ENCODE data around the gene KLHL18.
"Not testable (repeated sequence)": the region's sequence is repeated elsewhere in the genome, so short reads cannot be mapped to it uniquely, and the experiment has no call there.

The KLHL18 gene

DNA sequence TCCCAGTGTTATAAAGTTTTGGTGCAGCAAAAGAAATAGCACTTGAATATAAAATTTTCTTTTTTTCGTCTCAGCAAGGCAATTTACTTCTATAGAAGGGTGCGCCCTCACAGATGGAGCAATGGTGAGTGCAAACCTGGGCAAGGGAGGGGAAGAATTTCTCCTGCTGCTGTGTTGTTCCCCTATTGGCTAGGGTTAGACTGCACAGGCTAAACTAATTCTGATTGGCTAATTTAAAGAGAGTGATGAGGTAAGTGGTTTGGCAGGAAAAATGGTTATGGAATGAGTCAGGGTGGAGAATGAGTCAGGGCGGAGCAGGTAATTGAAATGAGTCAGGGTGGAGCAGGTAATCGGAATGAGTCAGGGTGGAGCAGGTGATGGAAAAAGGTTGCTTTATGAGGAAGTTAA, 77.4 kb downstream of the KLHL18 start:
- H3K9ac ChIP-seq (ENCODE audit: low read length); H3K4me1 ChIP-seq (ENCODE audit: control insufficient read depth, insufficient read depth, low read length); H3K36me3 ChIP-seq (ENCODE audit: control insufficient read depth, insufficient read depth, low read length); H3K27me3 ChIP-seq (ENCODE audit: control insufficient read depth, insufficient read depth, low read length); H3K27ac ChIP-seq (ENCODE audit: low read depth, low read length); H3K4me3 ChIP-seq (ENCODE audit: low read length): not testable (repeated sequence)

DNA sequence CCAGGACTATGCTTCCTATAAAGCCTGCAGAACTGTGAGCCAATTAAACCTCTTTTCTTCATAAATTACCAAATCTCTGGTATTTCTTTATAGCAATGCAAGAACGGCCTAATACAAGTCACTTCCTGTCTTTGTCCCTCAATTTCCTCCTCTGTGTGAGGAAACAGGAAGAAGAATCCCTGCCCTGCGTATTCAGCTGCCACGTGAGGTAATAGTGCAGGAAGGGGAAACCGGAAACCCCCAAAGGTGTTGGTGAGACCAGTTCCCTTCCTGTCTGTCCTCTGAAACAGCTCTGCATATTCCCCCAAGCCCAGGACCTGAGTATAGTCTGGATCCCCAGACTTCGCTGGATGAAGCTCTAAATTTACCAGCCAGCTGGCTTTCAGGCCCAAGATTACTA, 80.0 kb downstream of the KLHL18 start:
- Histone ChIP-seq H3K27me3 (ENCODE audit: control insufficient read depth, insufficient read depth, low read length) (no peaks in the 10 kb centered on the region), H3K4me3 (ENCODE audit: low read length) (no peak overlapping the region), H3K9ac (ENCODE audit: low read length) (no peak overlapping the region), H3K36me3 (ENCODE audit: control insufficient read depth, insufficient read depth, low read length) (no peaks in the 10 kb centered on the region), H3K4me1 (ENCODE audit: control insufficient read depth, insufficient read depth, low read length) (no peaks in the 10 kb centered on the region), H3K27ac (ENCODE audit: low read depth, low read length) (no peak overlapping the region)

DNA sequence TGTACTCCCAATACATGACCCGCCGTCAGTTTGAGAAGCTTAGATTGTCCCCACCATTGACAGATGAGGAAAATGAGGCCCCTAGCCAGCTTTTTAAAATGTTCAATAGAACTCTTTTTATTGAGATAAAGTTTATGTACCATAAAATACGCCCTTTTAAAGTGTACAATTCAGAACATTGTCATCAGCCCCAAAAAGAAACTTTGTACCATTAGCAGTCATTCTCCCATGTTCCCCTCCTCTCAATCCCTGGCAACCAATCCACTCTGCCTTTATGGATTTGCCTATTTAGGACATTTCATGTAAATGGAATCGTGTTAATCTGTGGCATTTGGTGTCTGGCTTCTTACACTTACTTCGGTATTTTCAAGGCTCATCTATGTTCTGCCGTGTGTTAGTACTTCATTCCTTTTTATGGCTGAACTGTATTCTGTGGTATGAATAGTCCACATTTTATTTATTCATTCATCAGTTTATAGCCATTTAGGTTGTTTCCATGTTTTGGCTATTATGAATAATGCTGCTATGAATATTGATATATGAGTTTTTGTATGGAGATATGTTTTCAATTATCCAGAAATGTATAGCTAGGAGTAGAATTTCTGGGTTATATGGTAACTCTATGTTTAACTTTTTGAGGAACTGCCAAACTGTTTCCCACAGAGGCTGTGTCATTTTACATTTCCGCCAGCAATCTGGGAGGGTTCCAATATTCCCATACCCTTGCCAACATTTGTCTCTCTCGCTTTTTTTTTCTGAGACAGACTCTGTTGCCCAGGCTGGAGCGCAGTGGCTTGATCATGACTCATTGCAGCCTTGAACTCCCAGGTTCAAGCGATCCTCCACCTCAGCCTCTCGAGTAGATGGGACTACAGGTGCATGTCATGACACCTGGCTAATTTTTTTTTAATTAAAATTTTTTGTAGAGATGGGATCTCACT, 82.7 kb downstream of the KLHL18 start:
- Histone ChIP-seq H3K9ac (ENCODE audit: low read length) (no peak overlapping the region), H3K27ac (ENCODE audit: low read depth, low read length) (no peak overlapping the region)

DNA sequence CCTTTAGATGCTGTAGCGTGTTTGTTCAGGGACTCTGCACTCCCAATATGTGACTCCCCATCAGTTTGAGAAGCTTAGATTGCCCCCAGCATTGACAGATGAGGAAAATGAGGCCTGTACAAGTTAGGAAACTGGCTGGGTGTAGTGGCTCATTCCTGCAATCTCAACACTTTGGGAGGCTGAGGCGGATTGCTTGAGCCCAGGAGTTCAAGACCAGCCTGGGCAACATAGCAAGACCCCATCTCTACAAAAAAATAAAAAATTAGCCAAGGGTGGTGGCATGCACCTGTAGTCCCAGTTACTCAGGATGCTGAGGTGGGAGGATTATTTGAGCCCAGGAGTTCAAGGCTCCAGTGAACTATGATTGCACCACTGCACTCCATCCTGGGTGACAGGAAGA, 84.1 kb downstream of the KLHL18 start:
- Histone ChIP-seq H3K27ac (ENCODE audit: low read depth, low read length) (no peak overlapping the region), H3K36me3 (ENCODE audit: control insufficient read depth, insufficient read depth, low read length) (no peaks in the 10 kb centered on the region), H3K27me3 (ENCODE audit: control insufficient read depth, insufficient read depth, low read length) (no peaks in the 10 kb centered on the region), H3K4me3 (ENCODE audit: low read length) (no peak overlapping the region), H3K4me1 (ENCODE audit: control insufficient read depth, insufficient read depth, low read length) (no peaks in the 10 kb centered on the region), H3K9ac (ENCODE audit: low read length) (no peak overlapping the region)

More for the DNA sequence above, 82.7 kb downstream of the KLHL18 start:
- H3K4me1 ChIP-seq (ENCODE audit: control insufficient read depth, insufficient read depth, low read length) = no peaks in the 10 kb centered on the region
- no peak overlapping the region for H3K4me3 ChIP-seq (ENCODE audit: low read length)
- no peaks in the 10 kb centered on the region for H3K36me3 ChIP-seq (ENCODE audit: control insufficient read depth, insufficient read depth, low read length)
- H3K27me3 ChIP-seq (ENCODE audit: control insufficient read depth, insufficient read depth, low read length) = no peaks in the 10 kb centered on the region

DNA sequence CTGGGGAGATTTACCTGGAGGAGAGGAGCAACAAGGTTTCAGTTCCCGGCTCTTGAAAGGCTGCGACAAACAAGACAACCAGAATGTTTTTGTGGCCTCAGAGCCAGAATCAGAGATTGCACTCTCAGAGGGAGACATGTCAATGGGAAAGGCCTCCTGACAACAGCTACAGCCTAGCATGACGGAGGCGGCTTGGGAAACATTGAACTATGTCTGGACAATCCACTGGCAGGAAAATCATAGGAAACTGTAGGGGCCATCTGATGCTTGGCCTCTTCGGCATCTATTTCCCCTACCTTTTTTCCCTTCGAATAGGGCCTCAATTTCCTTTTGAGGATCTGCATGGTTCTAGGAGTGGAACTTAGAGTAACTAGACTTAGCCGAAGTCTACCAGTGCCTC, 84.9 kb downstream of the KLHL18 start:
- no peaks in the 10 kb centered on the region for H3K36me3 ChIP-seq (ENCODE audit: control insufficient read depth, insufficient read depth, low read length)
- H3K27me3 ChIP-seq (ENCODE audit: control insufficient read depth, insufficient read depth, low read length) = no peaks in the 10 kb centered on the region
- no peaks in the 10 kb centered on the region for H3K4me1 ChIP-seq (ENCODE audit: control insufficient read depth, insufficient read depth, low read length)
- H3K9ac ChIP-seq (ENCODE audit: low read length) = no peak overlapping the region
- no peak overlapping the region for H3K27ac ChIP-seq (ENCODE audit: low read depth, low read length)
- no peak overlapping the region for H3K4me3 ChIP-seq (ENCODE audit: low read length)

DNA sequence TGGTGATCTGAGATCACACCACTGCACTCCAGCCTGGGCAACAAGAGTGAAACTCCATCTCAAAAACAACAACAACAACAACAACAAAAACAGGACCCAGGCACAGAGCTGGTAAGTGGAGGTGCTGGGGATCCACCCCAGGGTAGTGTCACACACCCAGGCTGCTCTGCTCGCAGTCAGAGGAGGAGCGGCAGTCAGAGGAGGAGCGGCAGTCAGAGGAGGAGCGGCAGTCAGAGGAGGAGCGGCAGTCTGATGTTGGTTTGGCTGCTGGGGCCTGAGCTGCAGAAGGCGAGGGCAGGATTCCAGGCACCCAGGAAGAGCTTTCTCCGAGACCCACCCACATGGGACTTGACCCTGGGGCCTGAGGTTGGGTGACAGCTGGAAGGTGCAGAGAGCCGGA, 87.3 kb downstream of the KLHL18 start:
- H3K27me3 ChIP-seq (ENCODE audit: control insufficient read depth, insufficient read depth, low read length); H3K27ac ChIP-seq (ENCODE audit: low read depth, low read length); H3K36me3 ChIP-seq (ENCODE audit: control insufficient read depth, insufficient read depth, low read length); H3K4me1 ChIP-seq (ENCODE audit: control insufficient read depth, insufficient read depth, low read length); H3K4me3 ChIP-seq (ENCODE audit: low read length); H3K9ac ChIP-seq (ENCODE audit: low read length): not testable (repeated sequence)

DNA sequence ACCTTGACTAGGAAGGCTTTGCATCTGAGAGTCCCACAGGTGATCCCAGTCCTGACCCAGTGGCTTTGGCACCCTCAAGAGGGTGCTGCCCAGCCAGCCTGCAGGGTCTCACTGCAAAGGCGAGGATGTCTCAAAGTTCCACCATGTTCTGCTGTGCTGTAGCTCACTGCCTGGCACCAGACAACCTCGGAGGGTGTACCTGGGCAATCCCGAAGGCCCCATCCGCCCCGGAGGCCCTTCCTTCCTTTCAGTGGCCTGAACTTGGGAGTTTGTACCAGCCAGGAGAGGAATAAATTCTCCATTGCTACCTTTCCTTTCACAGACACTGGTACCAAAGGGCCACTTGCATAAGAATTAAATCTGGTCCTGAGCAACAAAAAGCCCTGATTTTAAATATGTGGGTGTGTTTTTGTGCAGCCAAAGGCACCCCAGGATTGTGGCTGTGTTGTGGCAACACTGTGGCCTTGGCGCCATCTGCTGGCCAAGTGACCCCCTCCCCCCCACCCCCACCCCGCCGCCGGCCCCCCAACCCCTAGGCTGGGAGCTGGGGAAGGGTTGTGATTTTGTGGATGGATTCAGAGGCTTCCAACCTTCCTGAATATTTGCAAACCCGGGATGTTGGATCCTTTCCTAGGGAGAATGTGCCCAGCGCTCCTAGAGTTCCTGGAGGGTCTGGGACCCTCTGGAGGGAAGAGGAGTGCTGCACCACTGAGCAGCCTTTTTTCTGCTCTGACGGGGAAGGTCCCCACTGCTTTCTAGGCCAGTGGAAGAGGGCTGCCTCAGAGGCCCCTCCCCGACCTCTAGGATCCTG, 88.3 kb downstream of the KLHL18 start:
- H3K27ac ChIP-seq (ENCODE audit: low read depth, low read length) = no peak overlapping the region
- H3K9ac ChIP-seq (ENCODE audit: low read length) = no peak overlapping the region
- no peak overlapping the region for H3K4me3 ChIP-seq (ENCODE audit: low read length)
- no peaks in the 10 kb centered on the region for H3K27me3 ChIP-seq (ENCODE audit: control insufficient read depth, insufficient read depth, low read length)
- no peaks in the 10 kb centered on the region for H3K36me3 ChIP-seq (ENCODE audit: control insufficient read depth, insufficient read depth, low read length)
- H3K4me1 ChIP-seq (ENCODE audit: control insufficient read depth, insufficient read depth, low read length) = no peaks in the 10 kb centered on the region

DNA sequence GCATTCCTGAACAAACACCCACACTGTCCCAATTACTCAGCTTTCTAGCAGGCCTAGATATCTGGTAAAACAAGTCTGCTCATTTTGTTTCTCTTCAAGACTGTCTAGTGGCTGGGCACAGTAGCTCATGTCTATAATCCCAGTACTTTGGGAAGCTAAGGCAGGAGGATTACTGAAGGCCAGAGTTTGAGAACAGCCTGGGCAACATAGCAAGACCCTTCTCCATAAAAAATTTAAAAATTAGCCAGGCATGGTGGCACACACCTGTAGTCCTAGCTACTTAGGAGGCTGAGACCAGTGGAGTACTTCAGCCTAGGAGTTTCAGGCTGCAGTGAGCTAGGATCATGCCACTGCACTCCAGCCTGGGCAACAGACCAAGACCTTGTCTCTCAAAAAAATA, 91.8 kb downstream of the KLHL18 start:
- peaks cover 1% of the 10 kb centered on the region for H3K4me1 ChIP-seq (ENCODE audit: control insufficient read depth, insufficient read depth, low read length)
- H3K36me3 ChIP-seq (ENCODE audit: control insufficient read depth, insufficient read depth, low read length) = no peaks in the 10 kb centered on the region
- H3K4me3 ChIP-seq (ENCODE audit: low read length) = no peak overlapping the region
- no peaks in the 10 kb centered on the region for H3K27me3 ChIP-seq (ENCODE audit: control insufficient read depth, insufficient read depth, low read length)
- H3K9ac ChIP-seq (ENCODE audit: low read length) = no peak overlapping the region
- no peak overlapping the region for H3K27ac ChIP-seq (ENCODE audit: low read depth, low read length)

DNA sequence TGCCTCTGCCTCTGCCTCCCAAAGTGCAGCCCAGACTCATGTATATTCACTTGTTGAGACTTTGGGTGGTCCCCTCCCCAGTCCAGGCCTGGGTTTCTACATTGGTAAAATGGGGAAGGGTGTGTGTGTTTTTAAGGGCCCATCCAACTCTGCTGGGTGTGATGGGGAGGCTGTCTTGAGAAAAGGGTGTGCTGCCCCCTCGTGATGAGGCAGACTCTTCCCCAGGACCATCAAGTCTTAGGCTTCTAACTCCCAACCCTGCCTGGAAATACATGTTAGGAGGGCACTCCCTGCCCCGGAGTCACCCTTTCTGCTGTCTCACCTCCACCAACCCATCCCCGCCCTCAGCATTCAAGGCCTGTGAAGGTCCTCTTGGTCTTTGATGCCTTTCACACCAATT, 93.6 kb downstream of the KLHL18 start:
- Histone ChIP-seq H3K36me3 (ENCODE audit: control insufficient read depth, insufficient read depth, low read length) (no peaks in the 10 kb centered on the region), H3K27me3 (ENCODE audit: control insufficient read depth, insufficient read depth, low read length) (no peaks in the 10 kb centered on the region), H3K9ac (ENCODE audit: low read length) (no peak overlapping the region), H3K4me3 (ENCODE audit: low read length) (no peak overlapping the region), H3K27ac (ENCODE audit: low read depth, low read length) (no peak overlapping the region), H3K4me1 (ENCODE audit: control insufficient read depth, insufficient read depth, low read length) (peaks cover 5% of the 10 kb centered on the region)

DNA sequence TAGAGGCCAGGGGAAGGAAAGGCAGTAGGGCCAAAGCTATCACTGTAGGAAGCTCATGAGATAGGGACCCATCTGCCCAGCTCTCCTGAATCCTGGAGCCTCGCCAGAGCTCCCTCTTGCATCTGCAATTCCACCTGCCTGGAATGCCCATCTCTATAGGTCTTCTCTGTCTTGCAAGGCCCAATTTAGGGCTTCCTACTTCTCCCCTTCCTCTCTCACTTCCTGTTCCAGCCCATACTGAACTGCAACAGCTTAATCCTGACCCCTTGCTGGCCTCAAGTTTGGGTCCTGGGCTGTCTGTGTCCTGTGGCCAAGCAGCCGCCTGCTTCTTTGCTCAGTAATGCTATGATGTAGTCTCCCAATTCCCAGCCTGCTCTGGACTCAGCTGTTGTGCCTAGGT, 94.4 kb downstream of the KLHL18 start:
- no peaks in the 10 kb centered on the region for H3K36me3 ChIP-seq (ENCODE audit: control insufficient read depth, insufficient read depth, low read length)
- H3K27me3 ChIP-seq (ENCODE audit: control insufficient read depth, insufficient read depth, low read length) = no peaks in the 10 kb centered on the region
- H3K27ac ChIP-seq (ENCODE audit: low read depth, low read length) = no peak overlapping the region
- H3K4me3 ChIP-seq (ENCODE audit: low read length) = no peak overlapping the region
- no peak overlapping the region for H3K9ac ChIP-seq (ENCODE audit: low read length)
- peaks cover 9% of the 10 kb centered on the region for H3K4me1 ChIP-seq (ENCODE audit: control insufficient read depth, insufficient read depth, low read length)

DNA sequence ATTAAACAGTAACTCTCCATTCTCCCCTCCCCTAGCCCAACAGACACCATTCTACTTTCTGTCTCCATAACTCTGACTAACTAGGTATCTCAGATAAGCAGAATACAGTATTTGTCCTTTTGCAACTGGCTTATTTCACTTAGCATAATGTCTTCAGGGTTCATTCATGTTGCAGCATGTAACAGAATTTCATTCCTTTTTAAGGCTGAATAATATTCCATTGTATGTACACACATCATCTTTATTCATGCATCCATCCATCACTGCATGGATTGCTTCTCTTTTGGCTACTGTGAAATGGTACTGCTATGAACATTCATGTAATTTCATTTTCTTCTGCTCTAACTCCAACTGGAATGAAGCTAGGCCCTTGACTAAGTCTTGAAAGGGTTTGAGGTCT, 96.1 kb downstream of the KLHL18 start:
- no peak overlapping the region for H3K9ac ChIP-seq (ENCODE audit: low read length)
- peaks cover 9% of the 10 kb centered on the region for H3K4me1 ChIP-seq (ENCODE audit: control insufficient read depth, insufficient read depth, low read length)
- H3K27me3 ChIP-seq (ENCODE audit: control insufficient read depth, insufficient read depth, low read length) = no peaks in the 10 kb centered on the region
- H3K27ac ChIP-seq (ENCODE audit: low read depth, low read length) = no peak overlapping the region
- H3K36me3 ChIP-seq (ENCODE audit: control insufficient read depth, insufficient read depth, low read length) = peaks cover 4% of the 10 kb centered on the region
- no peak overlapping the region for H3K4me3 ChIP-seq (ENCODE audit: low read length)

DNA sequence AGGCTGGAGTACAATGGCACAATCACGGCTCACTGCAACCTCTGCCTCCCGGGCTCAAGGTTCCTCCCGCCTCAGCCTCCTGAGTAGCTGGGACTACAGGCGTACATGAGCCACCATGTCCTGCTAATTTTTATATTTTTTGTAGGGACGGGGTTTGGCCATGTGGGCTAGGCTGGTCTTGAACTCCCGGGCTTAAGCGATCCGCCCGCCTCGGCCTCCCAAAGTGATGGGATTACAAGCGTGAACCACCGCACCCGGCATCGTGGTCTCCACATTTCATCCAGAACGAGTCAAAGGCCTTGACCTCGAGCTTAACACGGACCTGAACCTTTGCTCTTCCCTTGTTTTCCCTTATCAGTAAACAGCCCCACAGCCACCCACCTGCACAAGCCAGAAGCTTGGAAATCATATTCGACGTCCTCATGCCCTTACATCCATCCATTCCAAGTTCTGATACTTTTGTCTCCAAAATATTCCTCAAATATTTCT, 96.7 kb downstream of the KLHL18 start:
- no peak overlapping the region for H3K27ac ChIP-seq (ENCODE audit: low read depth, low read length)
- peak overlapping the region; percentile 98 for H3K4me3 ChIP-seq (ENCODE audit: low read length)
- H3K9ac ChIP-seq (ENCODE audit: low read length) = peak overlapping the region; percentile 93
- peaks cover 4% of the 10 kb centered on the region for H3K36me3 ChIP-seq (ENCODE audit: control insufficient read depth, insufficient read depth, low read length)
- H3K27me3 ChIP-seq (ENCODE audit: control insufficient read depth, insufficient read depth, low read length) = no peaks in the 10 kb centered on the region
- peaks cover 9% of the 10 kb centered on the region for H3K4me1 ChIP-seq (ENCODE audit: control insufficient read depth, insufficient read depth, low read length)
